ENCODE data around the gene GYS2.

GYS2 gene

GRCh38 chr12:21558100-21558679 lies 46.5 kb downstream of the GYS2 start:
- no peak overlapping the region for H2AFZ ChIP-seq (ENCODE audit: low read length, unreplicated experiment)
- no peak overlapping the region for H3K27ac ChIP-seq (ENCODE audit: low read depth, low read length)
- no peaks in the 10 kb centered on the region for H3K79me2 ChIP-seq (ENCODE audit: control insufficient read depth, insufficient read depth, low read length, unreplicated experiment)
- H3K4me1 ChIP-seq (ENCODE audit: control insufficient read depth, insufficient read depth, low read length, unreplicated experiment): peaks cover 14% of the 10 kb centered on the region
- no peaks in the 10 kb centered on the region for H3K36me3 ChIP-seq (ENCODE audit: insufficient read depth, low read length)
- no peaks in the 10 kb centered on the region for H3K27me3 ChIP-seq (ENCODE audit: insufficient read depth, low read length)
- H3K4me3 ChIP-seq (ENCODE audit: low read depth, low read length): no peak overlapping the region

GRCh38 chr12:21553329-21553675 lies 51.3 kb downstream of the GYS2 start:
- no peaks in the 10 kb centered on the region for H3K79me2 ChIP-seq (ENCODE audit: control insufficient read depth, insufficient read depth, low read length, unreplicated experiment)

GRCh38 chr12:21552635-21553328 lies 51.9 kb downstream of the GYS2 start:
- Histone ChIP-seq H3K27me3 (ENCODE audit: insufficient read depth, low read length) (no peaks in the 10 kb centered on the region), H3K36me3 (ENCODE audit: insufficient read depth, low read length) (no peaks in the 10 kb centered on the region), H3K4me1 (ENCODE audit: control insufficient read depth, insufficient read depth, low read length, unreplicated experiment) (peaks cover 4% of the 10 kb centered on the region), H2AFZ (ENCODE audit: low read length, unreplicated experiment) (no peak overlapping the region), H3K4me3 (ENCODE audit: low read depth, low read length) (no peak overlapping the region), H3K79me2 (ENCODE audit: control insufficient read depth, insufficient read depth, low read length, unreplicated experiment) (no peaks in the 10 kb centered on the region), H3K27ac (ENCODE audit: low read depth, low read length) (no peak overlapping the region)

More at GRCh38 chr12:21553329-21553675, 51.3 kb downstream of the GYS2 start:
- Histone ChIP-seq H3K4me1 (ENCODE audit: control insufficient read depth, insufficient read depth, low read length, unreplicated experiment) (peaks cover 4% of the 10 kb centered on the region), H3K27me3 (ENCODE audit: insufficient read depth, low read length) (no peaks in the 10 kb centered on the region), H3K27ac (ENCODE audit: low read depth, low read length) (no peak overlapping the region), H3K4me3 (ENCODE audit: low read depth, low read length) (no peak overlapping the region), H3K36me3 (ENCODE audit: insufficient read depth, low read length) (no peaks in the 10 kb centered on the region), H2AFZ (ENCODE audit: low read length, unreplicated experiment) (no peak overlapping the region)

- no peak overlapping the region for H3K27ac ChIP-seq (ENCODE audit: low read depth, low read length)
- no peak overlapping the region for H2AFZ ChIP-seq (ENCODE audit: low read length, unreplicated experiment)
- H3K4me1 ChIP-seq (ENCODE audit: control insufficient read depth, insufficient read depth, low read length, unreplicated experiment): peaks cover 4% of the 10 kb centered on the region
- no peaks in the 10 kb centered on the region for H3K27me3 ChIP-seq (ENCODE audit: insufficient read depth, low read length)
- H3K79me2 ChIP-seq (ENCODE audit: control insufficient read depth, insufficient read depth, low read length, unreplicated experiment): no peaks in the 10 kb centered on the region
- no peaks in the 10 kb centered on the region for H3K36me3 ChIP-seq (ENCODE audit: insufficient read depth, low read length)
- H3K4me3 ChIP-seq (ENCODE audit: low read depth, low read length): no peak overlapping the region
These were observed 52.7 kb downstream of the GYS2 start for GRCh38 chr12:21551841-21552465.

- Histone ChIP-seq H2AFZ (ENCODE audit: low read length, unreplicated experiment) (no peak overlapping the region), H3K4me3 (ENCODE audit: low read depth, low read length) (no peak overlapping the region), H3K4me1 (ENCODE audit: control insufficient read depth, insufficient read depth, low read length, unreplicated experiment) (peaks cover 11% of the 10 kb centered on the region), H3K27me3 (ENCODE audit: insufficient read depth, low read length) (no peaks in the 10 kb centered on the region), H3K79me2 (ENCODE audit: control insufficient read depth, insufficient read depth, low read length, unreplicated experiment) (no peaks in the 10 kb centered on the region), H3K36me3 (ENCODE audit: insufficient read depth, low read length) (no peaks in the 10 kb centered on the region), H3K27ac (ENCODE audit: low read depth, low read length) (no peak overlapping the region)
These were observed 57.2 kb downstream of the GYS2 start for GRCh38 chr12:21547437-21547836.

- Histone ChIP-seq H3K79me2 (ENCODE audit: control insufficient read depth, insufficient read depth, low read length, unreplicated experiment) (no peaks in the 10 kb centered on the region), H3K4me1 (ENCODE audit: control insufficient read depth, insufficient read depth, low read length, unreplicated experiment) (peaks cover 9% of the 10 kb centered on the region), H3K27ac (ENCODE audit: low read depth, low read length) (no peak overlapping the region), H2AFZ (ENCODE audit: low read length, unreplicated experiment) (no peak overlapping the region), H3K36me3 (ENCODE audit: insufficient read depth, low read length) (no peaks in the 10 kb centered on the region), H3K27me3 (ENCODE audit: insufficient read depth, low read length) (no peaks in the 10 kb centered on the region), H3K4me3 (ENCODE audit: low read depth, low read length) (no peak overlapping the region)
These were observed 57.9 kb downstream of the GYS2 start for GRCh38 chr12:21546716-21547115.

GRCh38 chr12:21545557-21545956 lies 59.1 kb downstream of the GYS2 start:
- no peak overlapping the region for H3K27ac ChIP-seq (ENCODE audit: low read depth, low read length)
- no peaks in the 10 kb centered on the region for H3K36me3 ChIP-seq (ENCODE audit: insufficient read depth, low read length)
- H3K4me3 ChIP-seq (ENCODE audit: low read depth, low read length): no peak overlapping the region
- no peaks in the 10 kb centered on the region for H3K79me2 ChIP-seq (ENCODE audit: control insufficient read depth, insufficient read depth, low read length, unreplicated experiment)
- H3K27me3 ChIP-seq (ENCODE audit: insufficient read depth, low read length): no peaks in the 10 kb centered on the region
- no peak overlapping the region for H2AFZ ChIP-seq (ENCODE audit: low read length, unreplicated experiment)
- peaks cover 7% of the 10 kb centered on the region for H3K4me1 ChIP-seq (ENCODE audit: control insufficient read depth, insufficient read depth, low read length, unreplicated experiment)

- no peak overlapping the region for H3K4me3 ChIP-seq (ENCODE audit: low read depth, low read length)
- no peak overlapping the region for H3K27ac ChIP-seq (ENCODE audit: low read depth, low read length)
- H3K79me2 ChIP-seq (ENCODE audit: control insufficient read depth, insufficient read depth, low read length, unreplicated experiment): no peaks in the 10 kb centered on the region
- H3K27me3 ChIP-seq (ENCODE audit: insufficient read depth, low read length): no peaks in the 10 kb centered on the region
- no peaks in the 10 kb centered on the region for H3K36me3 ChIP-seq (ENCODE audit: insufficient read depth, low read length)
- H3K4me1 ChIP-seq (ENCODE audit: control insufficient read depth, insufficient read depth, low read length, unreplicated experiment): peaks cover 8% of the 10 kb centered on the region
- no peak overlapping the region for H2AFZ ChIP-seq (ENCODE audit: low read length, unreplicated experiment)
These were observed 61.5 kb downstream of the GYS2 start for GRCh38 chr12:21543151-21543550.

- H2AFZ ChIP-seq (ENCODE audit: low read length, unreplicated experiment): no peak overlapping the region
- no peaks in the 10 kb centered on the region for H3K79me2 ChIP-seq (ENCODE audit: control insufficient read depth, insufficient read depth, low read length, unreplicated experiment)
- no peaks in the 10 kb centered on the region for H3K36me3 ChIP-seq (ENCODE audit: insufficient read depth, low read length)
- no peak overlapping the region for H3K27ac ChIP-seq (ENCODE audit: low read depth, low read length)
- no peak overlapping the region for H3K4me3 ChIP-seq (ENCODE audit: low read depth, low read length)
- no peaks in the 10 kb centered on the region for H3K27me3 ChIP-seq (ENCODE audit: insufficient read depth, low read length)
- H3K4me1 ChIP-seq (ENCODE audit: control insufficient read depth, insufficient read depth, low read length, unreplicated experiment): peaks cover 11% of the 10 kb centered on the region
These were observed 62.2 kb downstream of the GYS2 start for GRCh38 chr12:21542403-21542802.

- H3K27ac ChIP-seq (ENCODE audit: low read depth, low read length): no peak overlapping the region
- no peaks in the 10 kb centered on the region for H3K27me3 ChIP-seq (ENCODE audit: insufficient read depth, low read length)
- no peak overlapping the region for H3K4me3 ChIP-seq (ENCODE audit: low read depth, low read length)
- no peaks in the 10 kb centered on the region for H3K79me2 ChIP-seq (ENCODE audit: control insufficient read depth, insufficient read depth, low read length, unreplicated experiment)
- no peak overlapping the region for H2AFZ ChIP-seq (ENCODE audit: low read length, unreplicated experiment)
- H3K4me1 ChIP-seq (ENCODE audit: control insufficient read depth, insufficient read depth, low read length, unreplicated experiment): peaks cover 9% of the 10 kb centered on the region
- H3K36me3 ChIP-seq (ENCODE audit: insufficient read depth, low read length): no peaks in the 10 kb centered on the region
These were observed 62.9 kb downstream of the GYS2 start for GRCh38 chr12:21541773-21542172.

GRCh38 chr12:21539797-21540196 lies 64.8 kb downstream of the GYS2 start:
- Histone ChIP-seq H3K27ac (ENCODE audit: low read depth, low read length) (no peak overlapping the region), H2AFZ (ENCODE audit: low read length, unreplicated experiment) (no peak overlapping the region), H3K4me3 (ENCODE audit: low read depth, low read length) (no peak overlapping the region), H3K4me1 (ENCODE audit: control insufficient read depth, insufficient read depth, low read length, unreplicated experiment) (peaks cover 4% of the 10 kb centered on the region), H3K79me2 (ENCODE audit: control insufficient read depth, insufficient read depth, low read length, unreplicated experiment) (no peaks in the 10 kb centered on the region), H3K27me3 (ENCODE audit: insufficient read depth, low read length) (no peaks in the 10 kb centered on the region; the same call in 1 of the 2 replicates), H3K36me3 (ENCODE audit: insufficient read depth, low read length) (no peaks in the 10 kb centered on the region)
